ENCODE data around the gene JARID2. TPM values are rescaled to one million over a fixed set of nuclear protein-coding genes. Genes with fewer than 3 reads are reported as not detected.
A peak's percentile ranks its signal among the peaks of the same experiment; 100 is the strongest.

JARID2 gene
- total and polyA plus RNA-seq, 2 of the 4 experiments (the other 2 are of a cell fraction) = 9.6 to 12.9 TPM

DNA sequence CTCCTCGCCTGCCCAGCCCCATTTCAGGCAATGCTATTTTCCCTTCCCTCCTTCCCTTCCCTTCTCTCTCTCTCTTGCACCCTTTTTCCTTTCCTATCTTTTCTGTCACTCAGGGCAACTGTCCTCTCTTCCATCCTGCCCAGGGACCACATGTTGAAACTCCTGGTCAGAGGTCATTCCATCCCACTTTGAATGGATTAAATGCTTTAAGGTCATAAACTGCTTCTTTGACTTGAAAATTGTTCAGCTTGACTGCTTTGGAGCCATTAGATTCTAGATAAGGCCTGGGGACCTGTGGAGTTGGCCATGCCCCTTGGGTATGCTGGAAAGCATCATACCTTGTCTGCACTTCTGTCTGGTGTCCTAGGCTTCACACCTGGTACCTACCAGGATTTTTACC is 310.8 kb downstream of the JARID2 start:
- DNase-seq (no peak), ATAC-seq (ENCODE audit: low read depth) (no peak)
- BruUV-seq (replicated peaks) = no TSS peak
- dilution Hi-C loops (cut with HindIII; ENCODE audit: low sequenced_read_pairs, unreplicated experiment) (no loop called here), intact Hi-C loops (cut with micrococcal nuclease) (no loop called here), in situ Hi-C loops (cut with MboI; ENCODE audit: low sequenced_read_pairs) (no loop called here)
- Histone ChIP-seq H3K27me3 (ENCODE audit: control insufficient read depth, insufficient read depth, low read length) (no peaks in the 10 kb centered on the region), H4K20me1 (ENCODE audit: insufficient read depth, low read length) (no peaks in the 10 kb centered on the region), H4K91ac (ENCODE audit: insufficient read depth, low read depth, low read length) (no peak overlapping the region), H3K9me3 (ENCODE audit: control insufficient read depth, insufficient read depth, low read length) (no peaks in the 10 kb centered on the region), H2BK15ac (ENCODE audit: low read depth, low read length) (no peak overlapping the region), H4K5ac (ENCODE audit: low read depth, low read length) (no peak overlapping the region), H3K79me1 (ENCODE audit: low read depth in 1 of 2, low read length in 2 of 2) (peaks cover 0 to 5% of the 10 kb centered on the region in 2 experiments; a peak in 1 of 4 replicates), H3K4ac (ENCODE audit: low read depth, low read length) (no peak overlapping the region), H3K14ac (replicated peaks; ENCODE audit: low read depth, low read length) (no peak overlapping the region), H3K9me1 (ENCODE audit: insufficient read depth, low read length) (0 out of 2 replicates have a peak, but pooled peaks cover 1% of the 10 kb centered on the region), H2AFZ (replicated peaks; ENCODE audit: low read length, poor library complexity) (no peak overlapping the region), H2AK5ac (ENCODE audit: low read depth, low read length) (no peak overlapping the region), H3K9ac (ENCODE audit: low read depth, low read length) (no peak overlapping the region), H3K18ac (ENCODE audit: low read depth, low read length) (no peak overlapping the region), H3K4me3 (ENCODE audit: insufficient read depth, low read depth, low read length) (no peak overlapping the region), H3K4me1 (ENCODE audit: control insufficient read depth, insufficient read depth, low read length) (peaks cover 2% of the 10 kb centered on the region), H2AK9ac (replicated peaks; ENCODE audit: low read depth, low read length, poor library complexity) (no peak overlapping the region), H4K8ac (ENCODE audit: low read depth in 2 of 2, low read length in 2 of 2) (no peak overlapping the region), H3K36me3 (ENCODE audit: control insufficient read depth, insufficient read depth, low read length) (no peaks in the 10 kb centered on the region), H2BK5ac (ENCODE audit: low read depth, low read length, poor library complexity, severe bottlenecking) (no peak overlapping the region), H3K27ac (ENCODE audit: insufficient read depth, low read length) (no peak overlapping the region), H2BK20ac (ENCODE audit: low read depth, low read length) (no peak overlapping the region), H3K23ac (ENCODE audit: low read depth, low read length) (0 out of 2 replicates have a peak overlapping the region, but pooled peaks have one; percentile 27), H3K4me2 (ENCODE audit: low read depth, low read length) (no peak overlapping the region), H2BK120ac (ENCODE audit: low read depth, low read length) (no peak overlapping the region), H3K56ac (ENCODE audit: extremely low read depth, insufficient read depth, low read length) (no peak overlapping the region)
- WGBS, 2 experiments (ENCODE audit: extremely low coverage in 2 of 2, insufficient read length in 1 of 2) = 100% methylated on average over 1 of the region's 1 CpG; no CpG with 5 or more reads in 1 of the 2 experiments
- TF ChIP-seq ELK1 (IDR thresholded peaks at IDR 0.05; ENCODE audit: borderline replicate concordance, low read depth, low read length) (no peak), BHLHE40 (IDR thresholded peaks at IDR 0.05; ENCODE audit: low read depth, low read length) (no peak), CHD1 (IDR thresholded peaks at IDR 0.05; ENCODE audit: low read depth, low read length) (no peak), RFX5 (IDR thresholded peaks at IDR 0.05; ENCODE audit: low read depth, low read length) (no peak), CEBPB (IDR thresholded peaks at IDR 0.05; ENCODE audit: low read depth, low read length) (no peak), MAFK (IDR thresholded peaks at IDR 0.05; ENCODE audit: low read depth, low read length) (no peak), NFE2L2 (IDR thresholded peaks at IDR 0.05; ENCODE audit: low read depth, low read length) (no peak), MAZ (IDR thresholded peaks at IDR 0.05; ENCODE audit: borderline replicate concordance, low read depth, low read length) (no peak), MXI1 (IDR thresholded peaks at IDR 0.05; ENCODE audit: borderline replicate concordance, low read depth, low read length) (no peak), RCOR1 (IDR thresholded peaks at IDR 0.05; ENCODE audit: insufficient replicate concordance, low read length) (no peak), SMC3 (IDR thresholded peaks at IDR 0.05; ENCODE audit: low read depth, low read length) (no peak), POLR2A (IDR thresholded peaks at IDR 0.05; ENCODE audit: low read depth, low read length) (no peak)
- TF ChIP-seq, protein P1, sequence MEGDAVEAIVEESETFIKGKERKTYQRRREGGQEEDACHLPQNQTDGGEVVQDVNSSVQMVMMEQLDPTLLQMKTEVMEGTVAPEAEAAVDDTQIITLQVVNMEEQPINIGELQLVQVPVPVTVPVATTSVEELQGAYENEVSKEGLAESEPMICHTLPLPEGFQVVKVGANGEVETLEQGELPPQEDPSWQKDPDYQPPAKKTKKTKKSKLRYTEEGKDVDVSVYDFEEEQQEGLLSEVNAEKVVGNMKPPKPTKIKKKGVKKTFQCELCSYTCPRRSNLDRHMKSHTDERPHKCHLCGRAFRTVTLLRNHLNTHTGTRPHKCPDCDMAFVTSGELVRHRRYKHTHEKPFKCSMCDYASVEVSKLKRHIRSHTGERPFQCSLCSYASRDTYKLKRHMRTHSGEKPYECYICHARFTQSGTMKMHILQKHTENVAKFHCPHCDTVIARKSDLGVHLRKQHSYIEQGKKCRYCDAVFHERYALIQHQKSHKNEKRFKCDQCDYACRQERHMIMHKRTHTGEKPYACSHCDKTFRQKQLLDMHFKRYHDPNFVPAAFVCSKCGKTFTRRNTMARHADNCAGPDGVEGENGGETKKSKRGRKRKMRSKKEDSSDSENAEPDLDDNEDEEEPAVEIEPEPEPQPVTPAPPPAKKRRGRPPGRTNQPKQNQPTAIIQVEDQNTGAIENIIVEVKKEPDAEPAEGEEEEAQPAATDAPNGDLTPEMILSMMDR (conservative IDR thresholded peaks at IDR 0.05; ENCODE audit: low read depth, low read length) = no peak
- POLR2A ChIA-PET (ENCODE audit: unreplicated experiment) = no interaction called here
- CTCF ChIA-PET = no interaction called here
